ENCODE results near the gene ATP5MC2. TPM values are rescaled to one million over a fixed set of nuclear protein-coding genes. Genes with fewer than 3 reads are reported as not detected.

Gene ATP5MC2
- total and polyA plus RNA-seq, 2 of the 4 experiments (the other 2 are of a cell fraction), result 309 to 361 TPM

- H3K9me3 ChIP-seq (ENCODE audit: control insufficient read depth, insufficient read depth, low read length), result no peaks in the 10 kb centered on the region
- no CpG with 5 or more reads among the region's 2 CpGs for WGBS, 2 experiments (ENCODE audit: extremely low coverage in 2 of 2, insufficient read length in 1 of 2)
- no peak overlapping the region for H3K4me3 ChIP-seq (ENCODE audit: insufficient read depth, low read depth, low read length)
- no peak overlapping the region for H2BK5ac ChIP-seq (ENCODE audit: low read depth, low read length, poor library complexity, severe bottlenecking)
- no peak overlapping the region for H3K27ac ChIP-seq (ENCODE audit: insufficient read depth, low read length)
- H3K23ac ChIP-seq (ENCODE audit: low read depth, low read length), result no peak overlapping the region
- no peak overlapping the region for H3K9ac ChIP-seq (ENCODE audit: low read depth, low read length)
- no peak for TF ChIP-seq CEBPB (IDR thresholded peaks at IDR 0.05; ENCODE audit: low read depth, low read length)
- no peak for TF ChIP-seq POLR2A (IDR thresholded peaks at IDR 0.05; ENCODE audit: low read depth, low read length)
- TF ChIP-seq RAD21 (IDR thresholded peaks at IDR 0.05; ENCODE audit: low read length), result no peak
- H2AK5ac ChIP-seq (ENCODE audit: low read depth, low read length), result no peak overlapping the region
- H3K56ac ChIP-seq (ENCODE audit: extremely low read depth, insufficient read depth, low read length), result no peak overlapping the region
- H3K4ac ChIP-seq (ENCODE audit: low read depth, low read length), result no peak overlapping the region
- DNase-seq, result no peak
- POLR2A ChIA-PET (ENCODE audit: unreplicated experiment), result no interaction called here
- no peaks in the 10 kb centered on the region for H3K79me1 ChIP-seq (ENCODE audit: low read depth in 1 of 2, low read length in 2 of 2)
- no peak overlapping the region for H2BK15ac ChIP-seq (ENCODE audit: low read depth, low read length)
- H4K91ac ChIP-seq (ENCODE audit: insufficient read depth, low read depth, low read length), result no peak overlapping the region
- intact Hi-C loops (cut with micrococcal nuclease) (no loop called here), in situ Hi-C loops (cut with MboI; ENCODE audit: low sequenced_read_pairs) (no loop called here), dilution Hi-C loops (cut with HindIII; ENCODE audit: low sequenced_read_pairs, unreplicated experiment) (no loop called here)
- no peak overlapping the region for H3K4me2 ChIP-seq (ENCODE audit: low read depth, low read length)
- H3K27me3 ChIP-seq (ENCODE audit: control insufficient read depth, insufficient read depth, low read length), result no peaks in the 10 kb centered on the region
- H3K14ac ChIP-seq (replicated peaks; ENCODE audit: low read depth, low read length), result no peak overlapping the region
- H3K9me1 ChIP-seq (ENCODE audit: insufficient read depth, low read length), result no peaks in the 10 kb centered on the region
- no peak for ATAC-seq (ENCODE audit: low read depth)
- no peak overlapping the region for H2BK20ac ChIP-seq (ENCODE audit: low read depth, low read length)
- CTCF ChIA-PET, result no interaction called here
- no TSS peak for BruUV-seq (replicated peaks)
- no peak overlapping the region for H4K5ac ChIP-seq (ENCODE audit: low read depth, low read length)
- no peak overlapping the region for H2AK9ac ChIP-seq (replicated peaks; ENCODE audit: low read depth, low read length, poor library complexity)
- no peaks in the 10 kb centered on the region for H4K20me1 ChIP-seq (ENCODE audit: insufficient read depth, low read length)
- peaks cover 3% of the 10 kb centered on the region; the same call in 1 of the 2 replicates for H3K4me1 ChIP-seq (ENCODE audit: control insufficient read depth, insufficient read depth, low read length)
- H3K36me3 ChIP-seq (ENCODE audit: control insufficient read depth, insufficient read depth, low read length), result no peaks in the 10 kb centered on the region
- H3K18ac ChIP-seq (ENCODE audit: low read depth, low read length), result no peak overlapping the region
- H4K8ac ChIP-seq (ENCODE audit: low read depth in 2 of 2, low read length in 2 of 2), result no peak overlapping the region
- H2BK120ac ChIP-seq (ENCODE audit: low read depth, low read length), result no peak overlapping the region
- H2AFZ ChIP-seq (replicated peaks; ENCODE audit: low read length, poor library complexity), result no peak overlapping the region
Observed at GRCh38 chr12:53653595-53653994, 22.3 kb downstream of the ATP5MC2 start.
